Activated naive CD4-positive, alpha-beta T cell treated with anti-CD3 and anti-CD28 coated beads for 36 hours (primary cell): Measurements from ENCODE around the gene UBE2G2. TPM values are rescaled to one million over a fixed set of nuclear protein-coding genes. Genes with fewer than 3 reads are reported as not detected.

Experiments used
- CTCF ChIA-PET: fragments of 350-600 bp; sonication (Branson Sonifier 250); formaldehyde crosslinking; loops from one replicate; lab custom pipeline; 2021; ENCODE audit warnings: antibody characterized with exemption; lab: Charles Lee
- DNase-seq: peaks from one replicate; pipeline ENCODE4 v3.0.0-alpha.2; 2020
- H3K27ac Mint-ChIP-seq: one replicate; pipeline ENCODE4 v1.8.0; 2021; ENCODE audit warnings: mild to moderate bottlenecking, mixed read lengths
- H3K27me3 Mint-ChIP-seq: one replicate; pipeline ENCODE4 v1.8.0; 2021; ENCODE audit warnings: low read depth, mixed read lengths
- H3K36me3 Mint-ChIP-seq: one replicate; pipeline ENCODE4 v1.8.0; 2021; ENCODE audit warnings: low read depth, mixed read lengths
- H3K4me1 Mint-ChIP-seq: one replicate; pipeline ENCODE4 v1.8.0; 2021; ENCODE audit warnings: low read depth, mixed read lengths
- H3K4me3 Mint-ChIP-seq: one replicate; pipeline ENCODE4 v1.8.0; 2021; ENCODE audit warnings: mild to moderate bottlenecking, moderate library complexity, mixed read lengths
- H3K9me3 Mint-ChIP-seq: one replicate; pipeline ENCODE4 v1.8.0; 2021; ENCODE audit warnings: mixed read lengths
- intact Hi-C: fragments of 100-400 bp; cut with micrococcal nuclease; formaldehyde crosslinking; loops from one replicate; pipeline ENCODE4 v1.15.1; 2023
- total RNA-seq, 2 experiments: library from RNA; stranded (reverse); gene quantifications; one replicate each; pipeline ENCODE4 v1.2.3, GENCODE V29; 2021

Gene UBE2G2
- total RNA-seq, 2 experiments from 2014 or later = 94.0 to 95.2 TPM

GRCh38 chr21:44763451-44764318 lies 37.9 kb downstream of the UBE2G2 start:
- H3K27me3 Mint-ChIP-seq = no peaks in the 10 kb centered on the region
- intact Hi-C loops = no loop called here
- peaks cover 11% of the 10 kb centered on the region for H3K4me1 Mint-ChIP-seq
- DNase-seq = no peak
- no peaks in the 10 kb centered on the region for H3K9me3 Mint-ChIP-seq
- CTCF ChIA-PET = interaction anchor here (0.6 to 2.0 kb wide), 2 partner anchors 214 to 254 kb away, joined by 3 to 6 read pairs; no protein-coding TSS in a partner anchor
- H3K27ac Mint-ChIP-seq = no peak overlapping the region
- H3K4me3 Mint-ChIP-seq = no peak overlapping the region
- H3K36me3 Mint-ChIP-seq = no peaks in the 10 kb centered on the region

GRCh38 chr21:44763050-44763378 lies 38.6 kb downstream of the UBE2G2 start:
- CTCF ChIA-PET = interaction anchor here (0.6 kb wide), 1 partner anchor 213 kb away, joined by 3 read pairs; no protein-coding TSS in a partner anchor
- intact Hi-C loops = no loop called here
- Mint-ChIP-seq H3K27ac (no peak overlapping the region), H3K9me3 (no peaks in the 10 kb centered on the region), H3K27me3 (no peaks in the 10 kb centered on the region), H3K36me3 (no peaks in the 10 kb centered on the region), H3K4me1 (peaks cover 11% of the 10 kb centered on the region), H3K4me3 (no peak overlapping the region)
- DNase-seq = no peak

DNA sequence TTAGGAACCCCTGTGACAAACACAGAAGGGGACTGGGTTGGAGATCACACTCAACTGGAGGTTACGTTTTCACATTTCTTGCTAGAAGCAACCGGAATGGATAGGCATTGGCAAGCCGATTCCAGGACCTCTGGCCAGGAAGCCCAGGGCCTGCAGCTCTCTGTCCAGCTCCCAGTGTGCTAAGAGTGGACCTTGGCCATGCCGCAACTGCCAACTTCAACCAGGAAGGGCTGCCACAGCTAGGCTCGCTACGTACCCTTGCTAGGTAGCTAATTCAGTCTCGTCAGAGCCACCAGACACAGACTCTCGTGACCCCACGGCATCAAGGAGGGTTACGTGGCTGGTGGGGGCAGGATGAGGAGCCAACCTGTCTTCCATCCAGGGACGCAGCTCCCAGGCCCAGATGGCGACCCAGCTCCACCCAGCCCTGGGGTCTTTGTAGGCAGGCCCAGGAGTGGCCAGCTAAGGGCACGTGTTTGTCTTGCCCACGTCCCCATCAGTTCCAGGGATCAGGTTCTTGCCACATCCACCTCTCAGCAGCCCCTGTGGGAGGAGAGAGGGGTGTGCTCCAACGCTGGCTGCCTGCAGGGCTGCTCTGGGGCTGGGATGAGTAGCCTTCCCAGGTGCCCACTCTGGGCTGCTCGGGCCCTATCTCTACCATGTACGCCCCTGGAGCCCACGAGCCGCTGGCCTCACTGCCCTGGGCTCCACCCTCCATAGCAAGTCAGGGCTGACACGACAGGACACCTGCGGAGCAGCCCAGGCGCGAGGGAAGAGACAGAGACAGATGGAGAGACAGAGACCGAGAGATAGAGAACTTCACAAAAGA lies 39.2 kb downstream of the UBE2G2 start:
- intact Hi-C loops = no loop called here
- Mint-ChIP-seq H3K36me3 (no peaks in the 10 kb centered on the region), H3K27me3 (no peaks in the 10 kb centered on the region), H3K4me3 (no peak overlapping the region), H3K9me3 (no peaks in the 10 kb centered on the region), H3K4me1 (peaks cover 11% of the 10 kb centered on the region), H3K27ac (no peak overlapping the region)
- CTCF ChIA-PET = interaction anchor here (1.2 to 1.4 kb wide), 2 partner anchors 9 to 22 kb away, joined by 3 to 4 read pairs; no protein-coding TSS in a partner anchor
- DNase-seq = no peak

DNA sequence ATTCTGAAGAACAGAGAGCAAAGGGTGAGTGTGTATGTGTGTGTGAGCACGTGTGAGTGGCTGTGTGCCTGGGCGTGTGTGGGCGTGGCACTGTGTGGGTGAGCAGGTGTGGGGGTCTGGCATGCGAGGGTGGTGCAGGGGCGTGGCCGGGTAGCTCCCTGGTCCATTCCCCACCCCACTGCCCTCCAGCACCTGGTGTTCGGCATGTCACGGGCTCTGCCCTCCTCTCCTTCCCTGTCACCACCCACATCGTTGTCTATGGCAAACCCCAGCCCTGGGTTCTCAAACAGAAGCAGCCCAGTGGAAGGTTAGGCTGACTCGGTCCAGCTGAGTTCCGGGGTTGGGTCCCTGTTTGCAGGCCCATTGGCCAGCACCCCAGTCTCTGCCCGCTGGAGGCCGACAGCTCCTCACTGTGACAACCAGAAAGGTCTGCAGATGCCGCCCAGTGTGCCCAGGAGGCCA lies 39.8 kb downstream of the UBE2G2 start:
- no peak for DNase-seq
- Mint-ChIP-seq H3K36me3 (no peaks in the 10 kb centered on the region), H3K4me1 (peaks cover 11% of the 10 kb centered on the region), H3K27me3 (no peaks in the 10 kb centered on the region), H3K27ac (no peak overlapping the region), H3K4me3 (no peak overlapping the region), H3K9me3 (no peaks in the 10 kb centered on the region)
- intact Hi-C loops = no loop called here
- CTCF ChIA-PET = interaction anchor here (1.2 to 1.4 kb wide), 2 partner anchors 9 to 21 kb away, joined by 3 to 4 read pairs; no protein-coding TSS in a partner anchor

- H3K4me1 Mint-ChIP-seq = peaks cover 11% of the 10 kb centered on the region
- H3K27me3 Mint-ChIP-seq = no peaks in the 10 kb centered on the region
- no peak overlapping the region for H3K27ac Mint-ChIP-seq
- H3K36me3 Mint-ChIP-seq = no peaks in the 10 kb centered on the region
- DNase-seq = peak; percentile 17
- H3K9me3 Mint-ChIP-seq = no peaks in the 10 kb centered on the region
- intact Hi-C loops = no loop called here
- CTCF ChIA-PET = interaction anchor here (1.2 to 1.4 kb wide), 2 partner anchors 8 to 21 kb away, joined by 3 to 4 read pairs; no protein-coding TSS in a partner anchor
- no peak overlapping the region for H3K4me3 Mint-ChIP-seq
These were observed 40.5 kb downstream of the UBE2G2 start for GRCh38 chr21:44761011-44761729.

- no peaks in the 10 kb centered on the region for H3K9me3 Mint-ChIP-seq
- no peaks in the 10 kb centered on the region for H3K27me3 Mint-ChIP-seq
- intact Hi-C loops = no loop called here
- H3K27ac Mint-ChIP-seq = no peak overlapping the region
- DNase-seq = no peak
- no peaks in the 10 kb centered on the region for H3K36me3 Mint-ChIP-seq
- CTCF ChIA-PET = no interaction called here
- no peak overlapping the region for H3K4me3 Mint-ChIP-seq
- peaks cover 4% of the 10 kb centered on the region for H3K4me1 Mint-ChIP-seq
These were observed 41.2 kb downstream of the UBE2G2 start for GRCh38 chr21:44760376-44760775.

- no peak for DNase-seq
- Mint-ChIP-seq H3K27ac (no peak overlapping the region), H3K4me1 (no peaks in the 10 kb centered on the region), H3K4me3 (no peak overlapping the region), H3K27me3 (no peaks in the 10 kb centered on the region), H3K36me3 (no peaks in the 10 kb centered on the region), H3K9me3 (no peaks in the 10 kb centered on the region)
- CTCF ChIA-PET = no interaction called here
- intact Hi-C loops = no loop called here
These were observed 41.9 kb downstream of the UBE2G2 start for GRCh38 chr21:44759628-44760285.

- intact Hi-C loops = no loop called here
- Mint-ChIP-seq H3K4me3 (no peak overlapping the region), H3K4me1 (no peaks in the 10 kb centered on the region), H3K27ac (no peak overlapping the region), H3K36me3 (no peaks in the 10 kb centered on the region), H3K9me3 (no peaks in the 10 kb centered on the region), H3K27me3 (no peaks in the 10 kb centered on the region)
- no peak for DNase-seq
- CTCF ChIA-PET = interaction anchor here (0.7 kb wide), 1 partner anchor 163 kb away, joined by 3 read pairs; no protein-coding TSS in a partner anchor
These were observed 42.6 kb downstream of the UBE2G2 start for GRCh38 chr21:44758781-44759627.

- no peak for DNase-seq
- CTCF ChIA-PET = interaction anchor here (0.7 kb wide), 1 partner anchor 162 kb away, joined by 3 read pairs; no protein-coding TSS in a partner anchor
- intact Hi-C loops = no loop called here
- Mint-ChIP-seq H3K27ac (no peak overlapping the region), H3K4me1 (no peaks in the 10 kb centered on the region), H3K36me3 (no peaks in the 10 kb centered on the region), H3K27me3 (no peaks in the 10 kb centered on the region), H3K9me3 (no peaks in the 10 kb centered on the region), H3K4me3 (no peak overlapping the region)
These were observed 43.5 kb downstream of the UBE2G2 start for GRCh38 chr21:44758141-44758561.

DNA sequence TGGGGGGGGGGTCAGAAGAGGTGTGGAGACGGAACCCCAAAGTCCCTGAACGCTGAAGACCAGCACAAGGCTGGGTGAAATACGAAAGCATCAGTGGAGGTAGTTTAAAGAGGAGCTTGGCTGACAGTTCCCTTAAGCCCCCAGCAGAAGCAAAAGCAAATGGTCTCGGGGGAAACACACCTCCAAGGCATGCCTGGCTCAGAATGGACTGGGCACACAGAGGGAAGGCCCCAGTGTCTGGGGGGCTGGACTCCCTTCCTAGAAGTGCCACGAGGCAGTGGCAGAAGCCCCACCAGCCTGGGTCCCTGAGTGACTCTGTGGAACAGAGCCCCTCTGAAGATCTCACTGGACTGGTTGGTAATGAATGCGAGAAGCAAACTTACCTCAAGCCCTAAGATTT lies 43.9 kb downstream of the UBE2G2 start:
- Mint-ChIP-seq H3K4me3 (no peak overlapping the region), H3K9me3 (no peaks in the 10 kb centered on the region), H3K4me1 (no peaks in the 10 kb centered on the region), H3K27ac (no peak overlapping the region), H3K36me3 (no peaks in the 10 kb centered on the region), H3K27me3 (no peaks in the 10 kb centered on the region)
- intact Hi-C loops = no loop called here
- CTCF ChIA-PET = no interaction called here
- no peak for DNase-seq
